ENCODE measurements around the gene PNMA8B. TPM values are rescaled to one million over a fixed set of nuclear protein-coding genes. Genes with fewer than 3 reads are reported as not detected.

PNMA8B gene
- total RNA-seq, 1 experiment from 2014 or later: 0.75 TPM

- H3K4me1 ChIP-seq (ENCODE audit: insufficient read depth, low read length, poor library complexity, severe bottlenecking): no peaks in the 10 kb centered on the region
- peaks cover 4% of the 10 kb centered on the region for H3K9me3 ChIP-seq (ENCODE audit: low read depth, low read length, poor library complexity, severe bottlenecking)
- no peaks in the 10 kb centered on the region for H3K36me3 ChIP-seq (ENCODE audit: insufficient read depth, low read length, poor library complexity, severe bottlenecking)
- no peaks in the 10 kb centered on the region for H3K27me3 ChIP-seq (replicated peaks; ENCODE audit: insufficient read depth, low read depth, low read length, poor library complexity)
- H3K27ac ChIP-seq (ENCODE audit: low read depth, low read length, poor library complexity, severe bottlenecking): no peak overlapping the region
- H3K4me3 ChIP-seq (ENCODE audit: low read depth, low read length, poor library complexity, severe bottlenecking): no peak overlapping the region
- ChIA-PET POLR2A (ENCODE audit: low non-redundant PET) (interaction anchor here (0.8 kb wide), 1 partner anchor 508 kb away, joined by 9 read pairs; no protein-coding TSS in a partner anchor), CTCF (no interaction called here)
- DNase-seq (ENCODE audit: low spot score): no peak
- BruUV-seq (replicated peaks): no TSS peak
- TF ChIP-seq EZH2 (IDR thresholded peaks at IDR 0.05; ENCODE audit: borderline replicate concordance, low read depth, low read length, poor library complexity, severe bottlenecking) (no peak), CTCF (conservative IDR thresholded peaks at IDR 0.05; ENCODE audit: low read depth, low read length) (no peak)
- intact Hi-C loops (cut with micrococcal nuclease; ENCODE audit: unreplicated experiment): no loop called here
Measured at GRCh38 chr19:46454244-46454643, 41.4 kb downstream of the PNMA8B start.

DNA sequence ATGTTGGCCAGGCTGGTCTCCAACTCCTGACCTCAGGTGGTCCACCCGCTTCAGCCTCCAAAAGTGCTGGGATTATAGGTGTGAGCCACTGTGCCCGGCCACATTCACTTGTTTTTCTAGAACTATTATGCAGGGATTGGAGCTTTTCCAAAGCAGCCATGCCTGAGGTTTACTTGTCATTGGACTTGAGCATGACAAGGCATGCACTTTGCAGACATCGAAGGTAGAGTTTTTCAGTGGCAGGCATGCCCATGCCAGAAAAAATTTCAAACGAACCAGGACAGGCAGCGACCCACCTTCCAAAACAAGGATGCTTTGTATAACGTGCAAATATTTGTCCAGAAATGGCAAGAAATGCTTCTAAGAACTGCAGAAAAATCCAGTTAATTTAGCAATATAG, 42.0 kb downstream of the PNMA8B start:
- DNase-seq (ENCODE audit: low spot score): no peak
- Histone ChIP-seq H3K4me1 (ENCODE audit: insufficient read depth, low read length, poor library complexity, severe bottlenecking) (no peaks in the 10 kb centered on the region), H3K27ac (ENCODE audit: low read depth, low read length, poor library complexity, severe bottlenecking) (no peak overlapping the region), H3K4me3 (ENCODE audit: low read depth, low read length, poor library complexity, severe bottlenecking) (no peak overlapping the region), H3K9me3 (ENCODE audit: low read depth, low read length, poor library complexity, severe bottlenecking) (peaks cover 4% of the 10 kb centered on the region), H3K27me3 (replicated peaks; ENCODE audit: insufficient read depth, low read depth, low read length, poor library complexity) (no peaks in the 10 kb centered on the region), H3K36me3 (ENCODE audit: insufficient read depth, low read length, poor library complexity, severe bottlenecking) (no peaks in the 10 kb centered on the region)
- ChIA-PET CTCF (no interaction called here), POLR2A (ENCODE audit: low non-redundant PET) (no interaction called here)
- no TSS peak for BruUV-seq (replicated peaks)
- intact Hi-C loops (cut with micrococcal nuclease; ENCODE audit: unreplicated experiment): no loop called here
- TF ChIP-seq EZH2 (IDR thresholded peaks at IDR 0.05; ENCODE audit: borderline replicate concordance, low read depth, low read length, poor library complexity, severe bottlenecking) (no peak), CTCF (conservative IDR thresholded peaks at IDR 0.05; ENCODE audit: low read depth, low read length) (no peak)

DNA sequence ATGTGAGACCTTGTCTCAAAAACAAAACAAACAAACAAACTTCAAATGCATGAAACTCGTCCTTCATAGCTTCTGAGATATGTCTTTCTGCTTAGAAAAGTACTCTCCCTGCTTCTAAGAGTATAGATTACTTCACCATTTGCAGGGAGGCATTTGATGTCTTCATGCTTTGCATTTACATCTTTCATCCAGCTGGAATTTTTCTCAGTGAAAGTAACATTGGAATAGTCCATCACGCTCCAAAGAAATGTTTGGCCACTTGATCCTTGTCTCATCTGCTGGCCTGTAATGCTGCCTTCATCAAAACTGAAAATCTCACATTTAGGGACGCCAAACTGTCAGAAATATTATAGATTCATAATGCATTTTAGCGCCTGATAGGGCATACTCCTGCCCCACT, 43.5 kb downstream of the PNMA8B start:
- H3K27me3 ChIP-seq (replicated peaks; ENCODE audit: insufficient read depth, low read depth, low read length, poor library complexity): no peaks in the 10 kb centered on the region
- H3K4me3 ChIP-seq (ENCODE audit: low read depth, low read length, poor library complexity, severe bottlenecking): no peak overlapping the region
- no peak overlapping the region for H3K27ac ChIP-seq (ENCODE audit: low read depth, low read length, poor library complexity, severe bottlenecking)
- H3K36me3 ChIP-seq (ENCODE audit: insufficient read depth, low read length, poor library complexity, severe bottlenecking): no peaks in the 10 kb centered on the region
- peaks cover 4% of the 10 kb centered on the region for H3K9me3 ChIP-seq (ENCODE audit: low read depth, low read length, poor library complexity, severe bottlenecking)
- CTCF ChIA-PET: no interaction called here
- no peaks in the 10 kb centered on the region for H3K4me1 ChIP-seq (ENCODE audit: insufficient read depth, low read length, poor library complexity, severe bottlenecking)
- POLR2A ChIA-PET (ENCODE audit: low non-redundant PET): no interaction called here
- intact Hi-C loops (cut with micrococcal nuclease; ENCODE audit: unreplicated experiment): no loop called here
- DNase-seq (ENCODE audit: low spot score): no peak
- TF ChIP-seq EZH2 (IDR thresholded peaks at IDR 0.05; ENCODE audit: borderline replicate concordance, low read depth, low read length, poor library complexity, severe bottlenecking): no peak
- no peak for TF ChIP-seq CTCF (conservative IDR thresholded peaks at IDR 0.05; ENCODE audit: low read depth, low read length)
- BruUV-seq (replicated peaks): no TSS peak
